DOHH2 (cell line): ENCODE measurements around the gene EIPR1.

ENCODE experiments used
- CTCF ChIP-seq: fragments of 200-600 bp; sonication (generic); IDR thresholded peaks from one replicate; pipeline ENCODE4 v1.5.1; 2014; ENCODE audit warnings: antibody characterized with exemption, mild to moderate bottlenecking, low read depth, low read length; ENCODE audit not compliant: poor library complexity, severe bottlenecking
- EZH2phosphoT487 ChIP-seq: fragments of 200-600 bp; sonication (generic); IDR thresholded peaks from 2 replicates; pipeline ENCODE4 v1.6.1; 2017; ENCODE audit warnings: borderline replicate concordance, mild to moderate bottlenecking, antibody characterized with exemption, low read length, moderate library complexity, mixed read lengths

GRCh38 chr2:3202926-3203325 is 174.7 kb downstream of the EIPR1 start:
- TF ChIP-seq CTCF (no peak), EZH2phosphoT487 (no peak)
